Adrenal gland (tissue), 12 donors: ENCODE measurements around the gene TGFB1. TPM values are rescaled to one million over a fixed set of nuclear protein-coding genes. Genes with fewer than 3 reads are reported as not detected.

ENCODE experiments used
- DNase-seq, 7 donors: peaks; one replicate each; pipeline ENCODE4 v3.0.0-alpha.2; 2019 to 2020
- H3K27ac ChIP-seq, 5 donors: fragments of 200-600 bp; sonication (generic) in 4 of 5; 1 replicate in 3 of 5; 2 replicates in 2 of 5; pipeline versions ENCODE4 v1.5.1 to v1.8.0; 2016 to 2020; ENCODE audit warnings: mild to moderate bottlenecking in 1 of 5
- H3K27me3 ChIP-seq: fragments of 200-600 bp; 2 replicates; pipeline ENCODE4 v1.8.0; 2021
- H3K36me3 ChIP-seq, 2 donors: fragments of 200-600 bp; replicated peaks in 1 of 2; 1 replicate in 1 of 2; 2 replicates in 1 of 2; pipeline versions ENCODE4 v1.5.1 to v1.8.0; 2018 to 2022
- H3K4me1 ChIP-seq, 2 donors: fragments of 200-600 bp; replicated peaks in 1 of 2; 1 replicate in 1 of 2; 2 replicates in 1 of 2; pipeline versions ENCODE4 v1.5.1 to v1.8.0; 2018 to 2021
- H3K4me3 ChIP-seq, 4 donors: fragments of 200-600 bp; sonication (generic) in 3 of 4; one replicate each; pipeline ENCODE4 v1.5.1; 2016 to 2018
- H3K9me3 ChIP-seq, 3 donors: fragments of 200-600 bp; sonication (generic) in 1 of 3; replicated peaks in 1 of 3; 1 replicate in 2 of 3; 2 replicates in 1 of 3; pipeline versions ENCODE4 v1.5.1 to v1.8.0; 2016 to 2021
- CTCF ChIP-seq, 6 experiments: fragments of 450-650 bp in 4 of 6; fragments of 200-600 bp in 2 of 6; sonication (generic) in 1 of 6; IDR thresholded peaks; 1 replicate in 5 of 6; 2 replicates in 1 of 6; pipeline versions ENCODE4 v1.5.1 to v1.8.0; 2016 to 2021; ENCODE audit warnings: antibody characterized with exemption in 6 of 6, mild to moderate bottlenecking in 2 of 6, moderate library complexity in 1 of 6
- POLR2A ChIP-seq, 2 donors: fragments of 450-650 bp; IDR thresholded peaks; one replicate each; pipeline ENCODE4 v1.6.1; 2017; ENCODE audit warnings: antibody characterized with exemption in 2 of 2, mild to moderate bottlenecking in 2 of 2, moderate library complexity in 1 of 2
- WGBS, 4 donors: extraction: QIAGEN DNeasy Blood & Tissue Kit in 2 of 4; methylation state at CpG; one replicate each; pipeline versions ENCODE4 v1.1.5 to v1.1.7; 2013 to 2017; 5-methylcytosine and 5-hydroxymethylcytosine counted together
- intact Hi-C, 2 donors: fragments of 100-400 bp; cut with DNase I; formaldehyde crosslinking; loops; one replicate each; pipeline versions ENCODE4 v1.14.1 to v1.15.0; 2022 to 2023
- polyA plus RNA-seq, 3 donors: library from polyadenylated mRNA; stranded (reverse); fragments of 200-250 nt in 2 of 3; fragments of 350-450 nt in 1 of 3; fragmentation: Illumina TruSeq in 1 of 3; extraction: RNeasy Lipid Tissue Mini Kit (QIAGEN cat#74804) in 1 of 3; gene quantifications; one replicate each; pipeline ENCODE4 v1.2.3, GENCODE V29; 2013 to 2014
- total RNA-seq, 9 donors: library from RNA; depleted of rRNA in 4 of 9; stranded (reverse); fragments of >200 nt in 4 of 9; fragments of 120-200 nt in 1 of 9; fragmentation: NEBNext Ultra II Directional in 1 of 9; extraction: Animal tissue kit (Norgen Biotek cat#: 25700) in 1 of 9; gene quantifications; one replicate each; pipeline versions ENCODE4 v1.1.0 to v1.2.4, GENCODE V29; 2013 to 2023
- donor health status: healthy with polysubstance abuse.
- donor health status: Bipolar disorder and iron deficiency.
- donor health status: DM: yes; HTN: yes; CAD: no.
- donor health status: DM: no; HTN: no; CAD: no.
- donor health status: DM: no; HTN: no; CAD: no.
- donor health status: DM: yes; HTN: yes; CAD: no.

Gene TGFB1
- total and polyA plus RNA-seq, 12 donors = 1.6 to 75.9 (median 35.7) TPM

GRCh38 chr19:41305927-41306793 lies 47.6 kb downstream of the TGFB1 start:
- Histone ChIP-seq H3K27ac (no peak overlapping the region), H3K4me1 (peaks cover 17 to 27% of the 10 kb centered on the region in 2 donors), H3K4me3 (no peak overlapping the region), H3K36me3 (peaks cover 0 to 67% of the 10 kb centered on the region in 2 donors), H3K27me3 (no peaks in the 10 kb centered on the region), H3K9me3 (no peaks in the 10 kb centered on the region)
- DNase-seq = no peak
- 70 to 84% (median 76%) methylated on average over 6 to 13 of the region's 13 CpGs for WGBS, 4 donors
- intact Hi-C loops = loop anchor here in 1 of 2 donors (2.0 to 5.0 kb wide), 2 partner anchors 41 to 109 kb away; partner anchors contain the start of gene HNRNPUL1
- no peak for TF ChIP-seq POLR2A (IDR thresholded peaks at IDR 0.05)

GRCh38 chr19:41304706-41305483 lies 48.8 kb downstream of the TGFB1 start:
- TF ChIP-seq POLR2A (IDR thresholded peaks at IDR 0.05) = no peak
- TF ChIP-seq CTCF (IDR thresholded peaks at IDR 0.05) = no peak
- intact Hi-C loops = loop anchor here in 1 of 2 donors (2.0 to 5.0 kb wide), 2 partner anchors 40 to 108 kb away; partner anchors contain the start of gene HNRNPUL1
- H3K27me3 ChIP-seq = no peaks in the 10 kb centered on the region
- H3K4me1 ChIP-seq = peaks cover 10 to 28% of the 10 kb centered on the region in 2 donors
- no peak overlapping the region for H3K27ac ChIP-seq
- no peaks in the 10 kb centered on the region for H3K9me3 ChIP-seq
- peaks cover 0 to 79% of the 10 kb centered on the region in 2 donors for H3K36me3 ChIP-seq
- WGBS, 4 donors = 57 to 83% (median 78%) methylated on average over 3 to 4 of the region's 4 CpGs
- no peak for DNase-seq
- H3K4me3 ChIP-seq = no peak overlapping the region

GRCh38 chr19:41303954-41304353 lies 49.8 kb downstream of the TGFB1 start:
- no peaks in the 10 kb centered on the region for H3K9me3 ChIP-seq
- intact Hi-C loops = loop anchor here in 1 of 2 donors (2.0 kb wide), 1 partner anchor 39 kb away; the partner anchor contains the start of gene HNRNPUL1

More at GRCh38 chr19:41303954-41304353, 49.8 kb downstream of the TGFB1 start:
- DNase-seq = no peak
- no peak overlapping the region for H3K4me3 ChIP-seq
- peak overlapping the region in 1 of 5 donors; percentile 4 for H3K27ac ChIP-seq
- H3K27me3 ChIP-seq = no peaks in the 10 kb centered on the region
- no peak for TF ChIP-seq CTCF (IDR thresholded peaks at IDR 0.05)
- TF ChIP-seq POLR2A (IDR thresholded peaks at IDR 0.05) = no peak
- peaks cover 10 to 31% of the 10 kb centered on the region in 2 donors for H3K4me1 ChIP-seq
- WGBS, 4 donors = 86 to 91% (median 89%) methylated on average over 8 to 14 of the region's 14 CpGs
- H3K36me3 ChIP-seq = peaks cover 0 to 79% of the 10 kb centered on the region in 2 donors
